GM12892 (cell line): ENCODE measurements around the gene LRRC36.

Experiments used
- POLR2A ChIP-seq: IDR thresholded peaks from 2 replicates; pipeline ENCODE4 v1.6.1; 2011; ENCODE audit warnings: low read depth, low read length, control low read depth
- POLR2AphosphoS5 ChIP-seq: IDR thresholded peaks from 2 replicates; pipeline ENCODE4 v1.6.1; 2011; ENCODE audit warnings: low read depth, low read length, control low read depth

DNA sequence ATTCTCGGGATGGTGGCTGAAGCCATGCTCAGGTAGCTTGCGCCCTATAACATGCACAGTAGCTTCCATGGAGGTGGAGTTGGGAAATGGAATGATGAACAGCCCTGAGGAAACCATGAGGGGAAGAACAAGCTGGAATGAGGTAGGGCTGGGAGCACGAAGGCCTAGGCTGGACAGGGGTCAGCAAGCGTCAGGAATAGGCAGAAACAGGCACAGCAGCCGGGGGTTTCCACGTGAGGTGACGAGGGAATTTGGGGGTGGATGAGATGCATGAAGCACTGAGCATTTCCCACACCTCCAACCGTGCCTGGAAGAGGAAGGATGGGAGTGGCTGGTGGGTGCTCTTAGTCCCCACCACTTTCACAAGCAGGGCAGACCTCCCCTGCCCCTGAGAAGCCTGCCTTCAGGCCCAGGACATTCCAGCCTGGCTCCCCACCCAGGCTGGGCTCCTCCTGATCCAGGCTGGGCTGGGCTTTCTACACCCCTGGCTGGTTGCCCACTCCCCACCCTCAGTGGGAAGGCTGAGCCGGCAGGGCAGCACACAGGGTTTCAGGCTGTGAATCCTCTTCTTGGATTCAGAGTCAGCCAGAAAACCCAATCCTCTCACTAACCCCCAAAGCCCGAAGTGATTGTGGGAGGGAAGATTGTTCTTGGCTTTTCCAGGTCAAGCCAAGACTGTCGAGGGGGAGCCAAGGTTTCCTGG, 25.4 kb upstream of the LRRC36 start:
- TF ChIP-seq POLR2A = no peak
- TF ChIP-seq POLR2AphosphoS5 = no peak
